NCI-H146 treated with DMSO at 0.1 percent for 48 hours (cell line): ENCODE measurements around the gene NDUFS8.
"Not testable (repeated sequence)": the region's sequence is repeated elsewhere in the genome, so short reads cannot be mapped to it uniquely, and the experiment has no call there.

ENCODE experiments used
- DNase-seq: peaks from one replicate; lab custom pipeline; 2025; ENCODE audit not compliant: unreplicated experiment; lab: John Stamatoyannopoulos, UW

NDUFS8 gene

GRCh38 chr11:68030318-68031143, at the start of gene NDUFS8:
Gene NDUFS8 (plus strand): TSS chr11:68030681. CDS start chr11:68032152, 1,471 bp downstream.
- DNase-seq: peak; percentile 98

- DNase-seq: not testable (repeated sequence)
Measured at GRCh38 chr11:67981226-67981625, 49.3 kb upstream of the NDUFS8 start.

GRCh38 chr11:67982255-67982857, 48.1 kb upstream of the NDUFS8 start:
- not testable (repeated sequence) for DNase-seq

GRCh38 chr11:67983951-67984350, 46.5 kb upstream of the NDUFS8 start:
- DNase-seq: no peak

- DNase-seq: not testable (repeated sequence)
Measured at GRCh38 chr11:67985302-67985701, 45.2 kb upstream of the NDUFS8 start.

- not testable (repeated sequence) for DNase-seq
Measured at GRCh38 chr11:67990546-67991346, 39.7 kb upstream of the NDUFS8 start.

GRCh38 chr11:67991347-67992121, 38.9 kb upstream of the NDUFS8 start:
- DNase-seq: not testable (repeated sequence)

GRCh38 chr11:67993821-67994220, 36.7 kb upstream of the NDUFS8 start:
- not testable (repeated sequence) for DNase-seq

GRCh38 chr11:67994387-67994786, 36.1 kb upstream of the NDUFS8 start:
- DNase-seq: not testable (repeated sequence)

- DNase-seq: not testable (repeated sequence)
Measured at GRCh38 chr11:67995129-67995528, 35.4 kb upstream of the NDUFS8 start.

GRCh38 chr11:67995579-67995978, 34.9 kb upstream of the NDUFS8 start:
- DNase-seq: not testable (repeated sequence)

- DNase-seq: no peak
Measured at GRCh38 chr11:67996051-67996450, 34.4 kb upstream of the NDUFS8 start.

- DNase-seq: no peak
Measured at GRCh38 chr11:67996622-67997474, 33.6 kb upstream of the NDUFS8 start.

- DNase-seq: no peak
Measured at GRCh38 chr11:67997475-67997921, 33.0 kb upstream of the NDUFS8 start.

- DNase-seq: no peak
Measured at GRCh38 chr11:67998150-67999045, 32.1 kb upstream of the NDUFS8 start.

GRCh38 chr11:67999201-67999629, 31.3 kb upstream of the NDUFS8 start:
- DNase-seq: no peak

- no peak for DNase-seq
Measured at GRCh38 chr11:67999704-68000103, 30.8 kb upstream of the NDUFS8 start.

- no peak for DNase-seq
Measured at GRCh38 chr11:68002575-68002937, 27.9 kb upstream of the NDUFS8 start.
